ENCODE data around the gene RUFY3.

- no peak for TF ChIP-seq NFE2L1 (CRISPR knock-in tag; IDR thresholded peaks at IDR 0.05; ENCODE audit: borderline replicate concordance)
- no peak for TF ChIP-seq GATAD2A (CRISPR knock-in tag; IDR thresholded peaks at IDR 0.05)
- no peak for TF ChIP-seq CC2D1A (CRISPR knock-in tag; IDR thresholded peaks at IDR 0.05)
- no peak for TF ChIP-seq POLR2A (IDR thresholded peaks at IDR 0.05; ENCODE audit: insufficient read depth in 1 of 2, low read depth in 2 of 2, low read length in 2 of 2)
- TF ChIP-seq PREB (CRISPR knock-in tag; IDR thresholded peaks at IDR 0.05): no peak
- TF ChIP-seq CREB1 (IDR thresholded peaks at IDR 0.05): no peak
- TF ChIP-seq CREB1 (CRISPR knock-in tag; IDR thresholded peaks at IDR 0.05): no peak
- TF ChIP-seq NR2F1 (CRISPR knock-in tag; IDR thresholded peaks at IDR 0.05): no peak
- no peak for TF ChIP-seq CTCF (CRISPR knock-in tag; IDR thresholded peaks at IDR 0.05)
- no peak for TF ChIP-seq ZBTB8A (CRISPR knock-in tag; IDR thresholded peaks at IDR 0.05; ENCODE audit: borderline replicate concordance, low read depth)
- TF ChIP-seq BRF2 (CRISPR knock-in tag; IDR thresholded peaks at IDR 0.05): no peak
Observed at GRCh38 chr4:70788733-70789132, 67.0 kb downstream of the RUFY3 start.
